Panc1 (cell line): ENCODE results near the gene MZT2B. TPM values are rescaled to one million over a fixed set of nuclear protein-coding genes. Genes with fewer than 3 reads are reported as not detected.
"Not testable (repeated sequence)": the region's sequence is repeated elsewhere in the genome, so short reads cannot be mapped to it uniquely, and the experiment has no call there.

ENCODE experiments used
- ATAC-seq: fragments of 200-7000 bp; cut with Tn5 transposase; 2 replicates; pipeline ENCODE4 v1.9.1; 2020; ENCODE audit warnings: mild to moderate bottlenecking, moderate library complexity
- BruUV-seq: library from RNA; stranded (reverse); fragments of 400-500 nt; replicated peaks from 2 replicates; lab custom pipeline; 2021; lab: Mats Ljungman, UMichigan
- CTCF ChIA-PET: fragments of 300-600 bp; sonication (Branson Sonifier 250); formaldehyde crosslinking; loops from one replicate; lab custom pipeline; 2022; ENCODE audit warnings: antibody characterized with exemption; lab: Charles Lee
- POLR2A ChIA-PET: fragments of 300-600 bp; sonication (Branson Sonifier 250); formaldehyde crosslinking; loops from one replicate; lab custom pipeline; 2022; ENCODE audit warnings: antibody characterized with exemption; lab: Charles Lee
- DNase-seq: peaks from one replicate; pipeline ENCODE4 v3.0.0-alpha.2; 2010; ENCODE audit warnings: low read depth, low spot score
- H3K27ac ChIP-seq: 2 replicates; pipeline ENCODE4 v1.5.1; 2011; ENCODE audit warnings: mild to moderate bottlenecking, low read length, inconsistent platforms
- H3K27me3 ChIP-seq: fragments of 200-500 bp; sonication (Bioruptor generic); 2 replicates; pipeline ENCODE4 v1.6.0; 2014; ENCODE audit warnings: low read length, inconsistent platforms; ENCODE audit not compliant: control insufficient read depth, insufficient read depth
- H3K36me3 ChIP-seq: fragments of 200-500 bp; sonication (Bioruptor generic); 2 replicates; pipeline ENCODE4 v1.5.1; 2014; ENCODE audit warnings: inconsistent platforms, mild to moderate bottlenecking, low read length, moderate library complexity; ENCODE audit not compliant: control insufficient read depth, insufficient read depth
- H3K4me1 ChIP-seq: 2 replicates; pipeline ENCODE4 v1.5.1; 2011; ENCODE audit warnings: inconsistent platforms, mild to moderate bottlenecking, low read length, moderate library complexity; ENCODE audit not compliant: control insufficient read depth, insufficient read depth
- H3K4me3 ChIP-seq, 2 experiments: 2 replicates each; pipeline ENCODE4 v1.5.1; 2011 to 2012; ENCODE audit warnings: low read depth in 2 of 2, low read length in 2 of 2, mild to moderate bottlenecking in 2 of 2, inconsistent platforms in 1 of 2, moderate library complexity in 1 of 2
- H3K9me3 ChIP-seq: fragments of 200-500 bp; sonication (Bioruptor generic); 2 replicates; pipeline ENCODE4 v1.5.1; 2014; ENCODE audit warnings: low read depth, mild to moderate bottlenecking, inconsistent platforms, low read length, moderate library complexity; ENCODE audit not compliant: control insufficient read depth, insufficient read depth
- CTCF ChIP-seq: fragments of 450-650 bp; IDR thresholded peaks from 2 replicates; pipeline ENCODE4 v1.5.1; 2017; ENCODE audit warnings: mild to moderate bottlenecking
- POLR2AphosphoS5 ChIP-seq: IDR thresholded peaks from 2 replicates; pipeline ENCODE4 v1.6.1; 2012; ENCODE audit warnings: mild to moderate bottlenecking, low read depth, low read length, moderate library complexity
- REST ChIP-seq, 2 experiments: IDR thresholded peaks; 2 replicates each; pipeline ENCODE4 v1.6.1; 2011 to 2012; ENCODE audit warnings: low read depth in 2 of 2, control low read depth in 1 of 2, low read length in 1 of 2, mild to moderate bottlenecking in 1 of 2, moderate library complexity in 1 of 2; ENCODE audit not compliant: insufficient read depth in 1 of 2
- SIN3A ChIP-seq: IDR thresholded peaks from 2 replicates; pipeline ENCODE4 v1.6.1; 2012; ENCODE audit warnings: low read depth, mild to moderate bottlenecking, low read length, moderate library complexity, borderline replicate concordance; ENCODE audit not compliant: insufficient read depth
- TCF7L2 ChIP-seq: IDR thresholded peaks from 2 replicates; pipeline ENCODE4 v1.6.1; 2011; ENCODE audit warnings: mild to moderate bottlenecking, low read depth, low read length, inconsistent platforms
- in situ Hi-C: cut with HindIII; loops from 2 replicates; pipeline ENCODE4 v1.10.0; 2016; ENCODE audit warnings: low sequenced_read_pairs, low pct_unique_long_range_greater_than_20kb
- intact Hi-C: fragments of 100-400 bp; cut with micrococcal nuclease; formaldehyde crosslinking; loops from one replicate; pipeline ENCODE4 v1.10.0; 2022; ENCODE audit not compliant: unreplicated experiment
- total RNA-seq: library from RNA; stranded (reverse); gene quantifications from one replicate; pipeline ENCODE4 v1.2.1, GENCODE V29; 2021; ENCODE audit not compliant: unreplicated experiment

MZT2B gene
- total RNA-seq, 1 experiment from 2014 or later: 305 TPM

DNA sequence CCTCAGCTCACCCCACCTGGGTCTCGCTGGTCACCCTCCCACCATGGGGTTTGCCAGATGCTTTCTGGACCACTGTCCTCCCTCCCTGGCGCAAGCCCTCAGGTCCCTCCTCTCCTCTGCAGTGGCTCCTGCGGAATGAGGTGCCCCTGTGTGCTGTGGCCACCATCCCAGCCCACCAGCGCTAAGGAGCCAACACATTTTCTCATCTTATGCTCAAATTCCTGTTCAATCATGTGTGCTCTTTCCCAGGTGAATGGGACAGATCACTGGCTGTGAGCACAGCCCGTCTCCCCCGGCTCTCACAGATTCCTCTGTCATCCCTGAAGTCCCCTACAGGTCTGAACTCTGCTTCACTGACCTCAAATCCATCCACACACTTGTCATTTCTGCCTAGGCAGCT, 21.9 kb upstream of the MZT2B start:
- H3K9me3 ChIP-seq: no peaks in the 10 kb centered on the region
- H3K36me3 ChIP-seq: no peaks in the 10 kb centered on the region
- DNase-seq (no peak), ATAC-seq (no peak)
- H3K4me1 ChIP-seq: no peaks in the 10 kb centered on the region
- no peak for TF ChIP-seq CTCF
- no peak for TF ChIP-seq POLR2AphosphoS5
- TF ChIP-seq REST (IDR thresholded peaks at IDR 0.05; ENCODE audit: insufficient read depth in 1 of 2, low read depth in 2 of 2, low read length in 1 of 2): no peak
- TF ChIP-seq SIN3A: no peak
- no peak for TF ChIP-seq TCF7L2
- BruUV-seq: TSS peak; percentile 46
- no peak overlapping the region for H3K27ac ChIP-seq
- H3K4me3 ChIP-seq: no peak overlapping the region
- ChIA-PET CTCF (interaction anchor here (0.7 kb wide), 1 partner anchor 174 kb away, joined by 4 read pairs; no protein-coding TSS in a partner anchor), POLR2A (no interaction called here)
- intact Hi-C loops: no loop called here
- no peaks in the 10 kb centered on the region for H3K27me3 ChIP-seq
- in situ Hi-C loops: no loop called here

DNA sequence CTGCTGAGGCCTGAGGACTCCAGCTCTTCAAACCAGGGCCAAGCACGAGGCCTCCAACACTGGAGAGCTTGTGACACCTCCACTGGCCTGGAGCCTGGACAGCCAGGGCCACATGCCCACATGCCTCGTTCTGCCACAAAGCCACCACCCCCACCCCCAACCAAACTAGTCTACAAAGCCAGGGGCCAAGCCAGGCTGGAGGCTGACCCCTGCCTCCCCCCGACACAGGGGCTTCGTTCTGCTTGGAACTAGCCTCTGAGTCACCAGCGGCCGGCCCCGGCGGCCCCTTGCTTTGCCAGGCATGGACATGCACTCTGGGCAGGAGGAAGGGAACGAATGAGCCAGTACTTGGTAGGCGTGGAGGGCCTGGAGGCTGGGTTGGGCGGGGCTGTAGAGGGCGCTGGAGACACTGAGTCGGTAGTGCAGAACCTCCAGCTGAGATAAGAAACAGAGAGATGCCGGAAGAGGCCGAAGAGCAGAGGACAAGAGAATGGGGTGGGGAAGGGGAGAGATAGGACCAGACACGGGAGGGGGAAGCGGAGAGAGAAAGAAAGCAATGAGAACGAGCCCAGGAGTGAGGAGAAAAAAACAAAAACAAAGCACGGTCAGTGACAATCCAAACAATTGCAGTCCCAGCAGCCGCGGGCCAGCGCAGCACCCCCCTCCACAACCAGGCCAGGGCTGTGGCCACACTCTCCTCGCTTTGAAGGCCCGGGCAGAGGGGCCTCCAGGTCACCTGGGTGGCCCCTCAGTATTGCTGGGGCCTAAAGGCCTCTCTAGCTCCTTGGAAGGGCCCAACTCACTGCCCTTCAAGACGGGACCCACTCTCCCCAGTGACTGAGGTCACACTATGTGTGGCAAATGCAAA, 21.0 kb upstream of the MZT2B start:
- not testable (repeated sequence) for BruUV-seq

DNA sequence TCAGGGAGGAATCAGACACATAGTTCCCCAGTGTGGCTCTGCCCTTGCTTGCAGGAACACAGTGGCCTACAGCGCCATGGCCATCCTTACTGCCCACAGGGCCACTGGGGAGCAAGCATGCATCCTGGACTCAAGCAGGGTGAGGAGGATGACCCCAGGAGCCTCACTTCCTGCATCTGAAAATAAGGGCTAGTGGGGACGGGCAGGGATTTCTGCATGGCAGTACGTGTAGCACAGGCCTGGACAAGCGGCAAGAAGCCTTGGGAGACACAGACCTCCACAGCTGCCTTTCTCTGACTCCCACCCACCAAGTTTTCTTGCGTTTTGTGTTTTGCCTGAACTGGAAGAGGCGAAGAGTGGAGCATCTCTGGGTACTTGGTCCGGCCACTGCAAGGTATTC, 19.6 kb upstream of the MZT2B start:
- DNase-seq, in situ Hi-C loops, ATAC-seq, H3K27ac ChIP-seq, intact Hi-C loops, BruUV-seq, H3K36me3 ChIP-seq, POLR2A ChIA-PET, H3K27me3 ChIP-seq, H3K4me1 ChIP-seq, H3K4me3 ChIP-seq, CTCF ChIA-PET, H3K9me3 ChIP-seq: not testable (repeated sequence)

More for the DNA sequence above, 21.0 kb upstream of the MZT2B start:
- 0 out of 2 replicates have a peak, but pooled peaks have one; percentile 35 for ATAC-seq
- in situ Hi-C loops, POLR2A ChIA-PET, H3K27ac ChIP-seq, intact Hi-C loops, DNase-seq, H3K9me3 ChIP-seq, CTCF ChIA-PET, H3K4me3 ChIP-seq, H3K36me3 ChIP-seq, H3K4me1 ChIP-seq, H3K27me3 ChIP-seq: not testable (repeated sequence)
